ENCODE data around the gene RABGAP1L.

GRCh38 chr1:174690266-174690665 is 530.9 kb downstream of the RABGAP1L start:
- TF ChIP-seq CTCF (optimal IDR thresholded peaks at IDR 0.05 in 1 of 3, IDR thresholded peaks at IDR 0.05 in 1 of 3, conservative IDR thresholded peaks at IDR 0.05 in 1 of 3; ENCODE audit: extremely low read depth in 1 of 3, insufficient read depth in 2 of 3, low read length in 3 of 3) = no peak
- TF ChIP-seq EZH2 (IDR thresholded peaks at IDR 0.05; ENCODE audit: low read length) = no peak

Measured in keratinocyte (primary cell).